Measurements from ENCODE around the gene MAMSTR.

Gene MAMSTR

GRCh38 chr19:48663667-48664066 is 55.9 kb downstream of the MAMSTR start:
- Histone ChIP-seq H3K36me3 (ENCODE audit: insufficient read depth, low read length) (no peaks in the 10 kb centered on the region), H3K79me2 (ENCODE audit: insufficient read depth, low read length) (no peaks in the 10 kb centered on the region), H3K4me1 (ENCODE audit: insufficient read depth, low read length, severe bottlenecking) (no peaks in the 10 kb centered on the region), H3K9me2 (ENCODE audit: low read depth, low read length) (no peaks in the 10 kb centered on the region), H3F3A (ENCODE audit: insufficient read depth, low read length) (no peaks in the 10 kb centered on the region), H3K9me3 (ENCODE audit: low read length) (no peaks in the 10 kb centered on the region), H3K9ac (ENCODE audit: low read length) (no peak overlapping the region), H3K27me3 (ENCODE audit: insufficient read depth, low read length) (no peaks in the 10 kb centered on the region), H3K27ac (ENCODE audit: low read depth, low read length, poor library complexity, severe bottlenecking) (no peak overlapping the region), H2AFZ (ENCODE audit: low read length) (no peak overlapping the region), H4K20me1 (ENCODE audit: insufficient read depth, low read length) (no peaks in the 10 kb centered on the region), H3K4me3 (ENCODE audit: low read depth, low read length, poor library complexity, severe bottlenecking) (no peak overlapping the region), H3K4me2 (ENCODE audit: low read length) (no peak overlapping the region)
- TF ChIP-seq CTCF (IDR thresholded peaks at IDR 0.05; ENCODE audit: low read length) (no peak), EZH2 (IDR thresholded peaks at IDR 0.05; ENCODE audit: borderline replicate concordance, low read length) (no peak)
